GM19324 (cell line): ENCODE results near the gene CUEDC1.
A peak's percentile ranks its signal among the peaks of the same experiment; 100 is the strongest.
"Not testable (repeated sequence)": the region's sequence is repeated elsewhere in the genome, so short reads cannot be mapped to it uniquely, and the experiment has no call there.

Experiments used
- ATAC-seq: cut with Tn5 transposase; IDR thresholded peaks from one replicate; pipeline ENCODE4 v1.9.1; 2021; ENCODE audit warnings: mild to moderate bottlenecking, moderate library complexity; ENCODE audit not compliant: unreplicated experiment, low FRiP score

CUEDC1 gene

GRCh38 chr17:57962279-57963148 is 7.3 kb upstream of the CUEDC1 start:
- ATAC-seq, result no peak

GRCh38 chr17:57959929-57960328 is 4.7 kb upstream of the CUEDC1 start:
- no peak for ATAC-seq

GRCh38 chr17:57958391-57958790 is 3.2 kb upstream of the CUEDC1 start:
- ATAC-seq, result not testable (repeated sequence)

GRCh38 chr17:57957886-57958285 is 2.7 kb upstream of the CUEDC1 start:
- ATAC-seq, result no peak

GRCh38 chr17:57957120-57957850 is 2.1 kb upstream of the CUEDC1 start:
- ATAC-seq, result no peak

GRCh38 chr17:57956291-57957119 is 1.3 kb upstream of the CUEDC1 start:
- peak; percentile 66 for ATAC-seq

GRCh38 chr17:57954397-57955182 is 622 bp downstream of the CUEDC1 start:
- ATAC-seq, result no peak

GRCh38 chr17:57953705-57954396 is 1.4 kb downstream of the CUEDC1 start:
- ATAC-seq, result no peak

- no peak for ATAC-seq
Observed at GRCh38 chr17:57953219-57953618, 2.0 kb downstream of the CUEDC1 start.

- no peak for ATAC-seq
Observed at GRCh38 chr17:57949649-57950048, 5.6 kb downstream of the CUEDC1 start.

- no peak for ATAC-seq
Observed at GRCh38 chr17:57948555-57949420, 6.4 kb downstream of the CUEDC1 start.

- no peak for ATAC-seq
Observed at GRCh38 chr17:57948169-57948554, 7.0 kb downstream of the CUEDC1 start.

GRCh38 chr17:57947369-57947768 is 7.8 kb downstream of the CUEDC1 start:
- no peak for ATAC-seq

- ATAC-seq, result peak; percentile 73
Observed at GRCh38 chr17:57946798-57947358, 8.3 kb downstream of the CUEDC1 start.

GRCh38 chr17:57945996-57946797 is 9.0 kb downstream of the CUEDC1 start:
- peak; percentile 10 for ATAC-seq

GRCh38 chr17:57944908-57945307 is 10.3 kb downstream of the CUEDC1 start:
- no peak for ATAC-seq

GRCh38 chr17:57943645-57944044 is 11.6 kb downstream of the CUEDC1 start:
- ATAC-seq, result no peak
